Tibial nerve (tissue), 3 donors: Measurements from ENCODE around the gene SPNS3.

ENCODE experiments used
- POLR2A ChIP-seq, 2 donors: fragments of 450-650 bp; IDR thresholded peaks; one replicate each; pipeline ENCODE4 v1.6.1; 2017; ENCODE audit warnings: antibody characterized with exemption in 2 of 2, mild to moderate bottlenecking in 2 of 2, moderate library complexity in 2 of 2
- TF ChIP-seq, protein P1 (sequence below), 5 experiments: fragments of 200-600 bp in 3 of 5; fragments of 450-650 bp in 2 of 5; sonication (generic) in 3 of 5; IDR thresholded peaks; one replicate each; pipeline ENCODE4 v1.5.1; 2016 to 2019; ENCODE audit warnings: antibody characterized with exemption in 5 of 5, mild to moderate bottlenecking in 3 of 5, moderate library complexity in 2 of 5

DNA sequence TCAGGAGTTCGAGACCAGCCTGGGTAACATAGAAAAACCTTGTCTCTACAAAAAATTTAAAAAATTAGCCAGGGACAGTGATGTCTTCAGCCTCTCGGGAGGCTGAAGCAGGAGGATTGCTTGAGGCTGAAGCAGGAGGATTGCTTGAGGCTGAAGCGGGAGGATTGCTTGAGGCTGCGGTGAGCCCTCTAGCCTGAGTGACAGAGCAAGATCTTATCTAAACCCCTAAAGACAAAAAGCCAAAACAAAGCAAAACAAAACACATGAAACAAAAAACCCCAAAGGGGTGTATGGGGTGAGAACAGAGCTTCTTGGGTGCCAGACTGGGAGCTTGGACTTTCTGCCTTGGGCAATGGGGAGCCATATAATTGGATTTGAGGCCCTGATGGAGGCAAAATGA is 2.6 kb downstream of the SPNS3 start:
- TF ChIP-seq, protein P1, sequence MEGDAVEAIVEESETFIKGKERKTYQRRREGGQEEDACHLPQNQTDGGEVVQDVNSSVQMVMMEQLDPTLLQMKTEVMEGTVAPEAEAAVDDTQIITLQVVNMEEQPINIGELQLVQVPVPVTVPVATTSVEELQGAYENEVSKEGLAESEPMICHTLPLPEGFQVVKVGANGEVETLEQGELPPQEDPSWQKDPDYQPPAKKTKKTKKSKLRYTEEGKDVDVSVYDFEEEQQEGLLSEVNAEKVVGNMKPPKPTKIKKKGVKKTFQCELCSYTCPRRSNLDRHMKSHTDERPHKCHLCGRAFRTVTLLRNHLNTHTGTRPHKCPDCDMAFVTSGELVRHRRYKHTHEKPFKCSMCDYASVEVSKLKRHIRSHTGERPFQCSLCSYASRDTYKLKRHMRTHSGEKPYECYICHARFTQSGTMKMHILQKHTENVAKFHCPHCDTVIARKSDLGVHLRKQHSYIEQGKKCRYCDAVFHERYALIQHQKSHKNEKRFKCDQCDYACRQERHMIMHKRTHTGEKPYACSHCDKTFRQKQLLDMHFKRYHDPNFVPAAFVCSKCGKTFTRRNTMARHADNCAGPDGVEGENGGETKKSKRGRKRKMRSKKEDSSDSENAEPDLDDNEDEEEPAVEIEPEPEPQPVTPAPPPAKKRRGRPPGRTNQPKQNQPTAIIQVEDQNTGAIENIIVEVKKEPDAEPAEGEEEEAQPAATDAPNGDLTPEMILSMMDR (IDR thresholded peaks at IDR 0.05), result no peak
- no peak for TF ChIP-seq POLR2A (IDR thresholded peaks at IDR 0.05)
